HepG2 (cell line): ENCODE data around the gene ZNRF3. TPM values are rescaled to one million over a fixed set of nuclear protein-coding genes. Genes with fewer than 3 reads are reported as not detected.

Experiments
- ARID5B ChIP-seq: IDR thresholded peaks from 2 replicates; pipeline ENCODE4 v1.4.0; 2020; ENCODE audit warnings: mild to moderate bottlenecking, missing genetic modification reagents
- CAMTA2 ChIP-seq: sonication (generic); formaldehyde crosslinking; IDR thresholded peaks from 2 replicates; pipeline ENCODE4 v1.4.0; 2020; ENCODE audit warnings: mild to moderate bottlenecking, missing genetic modification reagents, borderline replicate concordance
- E2F2 ChIP-seq: sonication (generic); formaldehyde crosslinking; IDR thresholded peaks from 2 replicates; pipeline ENCODE4 v1.4.0; 2020; ENCODE audit warnings: missing genetic modification reagents, borderline replicate concordance
- JDP2 ChIP-seq: sonication (generic); formaldehyde crosslinking; IDR thresholded peaks from 2 replicates; pipeline ENCODE4 v1.8.1; 2022; ENCODE audit warnings: missing genetic modification reagents, borderline replicate concordance
- KLF6 ChIP-seq: IDR thresholded peaks from 2 replicates; pipeline ENCODE4 v1.8.0; 2016; ENCODE audit warnings: missing biosample characterization, missing genetic modification reagents
- LCORL ChIP-seq, 2 experiments: fragments of 450-650 bp in 1 of 2; sonication (generic) in 1 of 2; formaldehyde crosslinking in 1 of 2; IDR thresholded peaks; 2 replicates each; pipeline versions ENCODE4 v1.5.0 to v1.6.1; 2017 to 2020; ENCODE audit warnings: antibody characterized with exemption in 1 of 2, missing genetic modification reagents in 1 of 2
- MLLT10 ChIP-seq: sonication (generic); formaldehyde crosslinking; IDR thresholded peaks from 2 replicates; pipeline ENCODE4 v1.4.0; 2020; ENCODE audit warnings: missing genetic modification reagents
- MYPOP ChIP-seq: sonication (generic); formaldehyde crosslinking; IDR thresholded peaks from 2 replicates; pipeline ENCODE4 v1.8.1; 2023; ENCODE audit warnings: mild to moderate bottlenecking, moderate library complexity, missing genetic modification reagents
- NONO ChIP-seq, 2 experiments: fragments of 450-650 bp in 1 of 2; sonication (generic) in 1 of 2; formaldehyde crosslinking in 1 of 2; IDR thresholded peaks in 1 of 2; conservative IDR thresholded peaks in 1 of 2; 2 replicates each; pipeline versions ENCODE4 v1.6.1 to v1.8.0; 2017 to 2022; ENCODE audit warnings: mild to moderate bottlenecking in 1 of 2, missing genetic modification reagents in 1 of 2, moderate library complexity in 1 of 2
- SIX1 ChIP-seq: sonication (generic); formaldehyde crosslinking; IDR thresholded peaks from 2 replicates; pipeline ENCODE4 v1.4.0; 2020; ENCODE audit warnings: missing genetic modification reagents, borderline replicate concordance
- SKIL ChIP-seq: sonication (generic); formaldehyde crosslinking; IDR thresholded peaks from 2 replicates; pipeline ENCODE4 v1.8.0; 2022; ENCODE audit warnings: missing genetic modification reagents, mild to moderate bottlenecking, moderate library complexity, borderline replicate concordance
- SMAD9 ChIP-seq: sonication (generic); formaldehyde crosslinking; IDR thresholded peaks from 2 replicates; pipeline ENCODE4 v1.5.1; 2020; ENCODE audit warnings: mild to moderate bottlenecking, missing genetic modification reagents
- SP1 ChIP-seq, 2 experiments: fragments of 450-650 bp in 1 of 2; sonication (generic) in 1 of 2; formaldehyde crosslinking in 1 of 2; IDR thresholded peaks; 2 replicates each; pipeline versions ENCODE4 v1.4.0 to v1.6.1; 2016 to 2020; ENCODE audit warnings: missing genetic modification reagents in 1 of 2
- TARDBP ChIP-seq: sonication (generic); formaldehyde crosslinking; IDR thresholded peaks from 2 replicates; pipeline ENCODE4 v1.8.0; 2022; ENCODE audit warnings: mild to moderate bottlenecking, missing genetic modification reagents
- TOE1 ChIP-seq: sonication (generic); formaldehyde crosslinking; IDR thresholded peaks from 2 replicates; pipeline ENCODE4 v1.4.0; 2020; ENCODE audit warnings: mild to moderate bottlenecking, missing genetic modification reagents
- YEATS2 ChIP-seq: sonication (generic); formaldehyde crosslinking; IDR thresholded peaks from 2 replicates; pipeline ENCODE4 v1.4.0; 2020; ENCODE audit warnings: missing genetic modification reagents, borderline replicate concordance
- ZNF224 ChIP-seq: sonication (generic); formaldehyde crosslinking; IDR thresholded peaks from 2 replicates; pipeline ENCODE4 v1.5.0; 2020; ENCODE audit warnings: mild to moderate bottlenecking, missing genetic modification reagents
- ZNF549 ChIP-seq: sonication (generic); formaldehyde crosslinking; IDR thresholded peaks from 2 replicates; pipeline ENCODE4 v1.5.0; 2020; ENCODE audit warnings: missing genetic modification reagents
- ZNF737 ChIP-seq: sonication (generic); formaldehyde crosslinking; IDR thresholded peaks from 2 replicates; pipeline ENCODE4 v1.5.0; 2020; ENCODE audit warnings: missing genetic modification reagents, mild to moderate bottlenecking, borderline replicate concordance
- ZNF768 ChIP-seq: sonication (generic); formaldehyde crosslinking; IDR thresholded peaks from 2 replicates; pipeline ENCODE4 v1.4.0; 2020; ENCODE audit warnings: missing genetic modification reagents
- polyA plus RNA-seq, 8 experiments: library from polyadenylated mRNA; depleted of rRNA in 3 of 8; stranded (reverse) in 7 of 8; unstranded in 1 of 8; fragments of >200 nt; fragmentation: Illumina TruSeq in 4 of 8; extraction: Trizol in 4 of 8; gene quantifications; 2 replicates each; pipeline versions ENCODE4 v1.2.1 to v1.2.3, GENCODE V29; 2011 to 2016; ENCODE audit warnings: low read depth in 4 of 8, missing spikeins in 1 of 8, mixed read lengths in 1 of 8; ENCODE audit not compliant: insufficient read depth in 1 of 8
- total RNA-seq, 5 experiments: library from RNA; depleted of rRNA; stranded (reverse); fragments of >200 nt; fragmentation: Illumina TruSeq; extraction: Trizol; gene quantifications; 2 replicates each; pipeline ENCODE4 v1.2.3, GENCODE V29; 2016; ENCODE audit warnings: low read depth in 1 of 5

Gene ZNRF3
- total and polyA plus RNA-seq, 2 of the 13 experiments (the other 11 are each of a cell fraction or from before 2014, with no cell fraction given), result 20.3 to 36.7 TPM

GRCh38 chr22:28978863-28979796 lies 95.8 kb downstream of the ZNRF3 start (continued):
- TF ChIP-seq SKIL (CRISPR knock-in tag), result peak; percentile 66
- peak; percentile 92 for TF ChIP-seq ARID5B
- no peak for TF ChIP-seq ZNF737 (CRISPR knock-in tag)
- TF ChIP-seq MLLT10, result no peak
- no peak for TF ChIP-seq MYPOP (CRISPR knock-in tag)
- no peak for TF ChIP-seq NONO (IDR thresholded peaks at IDR 0.05)
- TF ChIP-seq NONO (CRISPR knock-in tag; conservative IDR thresholded peaks at IDR 0.05), result no peak
- TF ChIP-seq JDP2 (CRISPR knock-in tag), result no peak
- no peak for TF ChIP-seq SP1 (IDR thresholded peaks at IDR 0.05)
- no peak for TF ChIP-seq SP1 (CRISPR knock-in tag; IDR thresholded peaks at IDR 0.05)
- TF ChIP-seq ZNF549 (CRISPR knock-in tag), result no peak
- TF ChIP-seq LCORL (IDR thresholded peaks at IDR 0.05), result no peak
- peak; percentile 34; the same call in 1 of the 2 replicates for TF ChIP-seq LCORL (CRISPR knock-in tag; IDR thresholded peaks at IDR 0.05)
- peak; percentile 47; the same call in 1 of the 2 replicates for TF ChIP-seq SIX1 (CRISPR knock-in tag)
- TF ChIP-seq ZNF768 (CRISPR knock-in tag), result no peak
- no peak for TF ChIP-seq TOE1
- peak; percentile 46; the same call in 1 of the 2 replicates for TF ChIP-seq YEATS2 (CRISPR knock-in tag)
- TF ChIP-seq KLF6 (CRISPR knock-in tag), result 0 out of 2 replicates have a peak, but pooled peaks have one; percentile 32
- peak; percentile 51; the same call in 1 of the 2 replicates for TF ChIP-seq TARDBP
- TF ChIP-seq E2F2 (CRISPR knock-in tag), result no peak
- TF ChIP-seq SMAD9 (CRISPR knock-in tag), result no peak
- no peak for TF ChIP-seq ZNF224 (CRISPR knock-in tag)
- no peak for TF ChIP-seq CAMTA2 (CRISPR knock-in tag)
